ENCODE data around the gene NBEAL2. TPM values are rescaled to one million over a fixed set of nuclear protein-coding genes. Genes with fewer than 3 reads are reported as not detected.

The NBEAL2 gene
- total and polyA plus RNA-seq, 10 of the 15 experiments (the other 5 are each of a cell fraction or from before 2014, with no cell fraction given) = 0.07 to 127 (median 29.4) TPM

DNA sequence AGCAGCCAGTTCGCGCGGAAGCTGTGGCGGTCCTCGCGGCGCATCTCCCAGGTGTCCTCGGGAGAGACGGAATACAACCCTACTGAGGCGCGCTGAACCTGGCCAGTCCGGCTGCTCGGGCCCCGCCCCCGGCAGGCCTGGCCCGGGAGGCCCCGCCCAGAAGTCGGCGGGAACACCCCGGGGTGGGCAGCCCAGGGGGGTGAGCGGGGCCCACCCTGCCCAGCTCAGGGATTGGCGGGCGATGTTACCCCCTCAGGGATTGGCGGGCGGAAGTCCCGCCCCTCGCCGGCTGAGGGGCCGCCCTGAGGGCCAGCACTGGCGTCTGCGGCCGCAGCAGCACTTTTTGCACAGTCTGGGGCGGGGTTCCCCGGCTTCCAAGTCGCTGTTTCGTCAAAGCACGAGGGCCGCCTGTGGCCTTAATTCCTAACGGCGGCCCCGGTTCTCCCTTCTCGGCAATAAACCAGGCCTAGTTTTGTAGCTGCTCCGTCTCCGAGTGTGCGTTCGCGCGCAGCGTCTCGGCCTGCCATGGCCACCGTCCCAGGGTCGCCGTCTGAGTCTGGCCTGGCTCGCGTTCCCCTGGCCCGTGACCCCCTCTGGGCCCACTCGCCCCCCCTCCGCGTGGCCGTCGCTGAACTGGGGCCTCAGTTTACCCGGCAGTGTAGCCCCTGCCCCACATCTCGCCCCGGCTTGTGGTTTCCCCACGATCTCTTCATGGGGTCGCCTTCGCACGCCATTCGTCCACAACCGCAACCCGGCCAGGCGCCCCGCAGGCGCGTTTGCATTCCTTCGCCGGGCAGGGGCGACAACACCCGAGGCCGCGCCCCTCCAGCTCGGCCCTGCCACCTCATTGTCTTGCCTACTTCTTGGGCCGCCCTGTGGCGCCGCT is 30.0 kb downstream of the NBEAL2 start (continued):
- TF ChIP-seq CEBPZ (IDR thresholded peaks at IDR 0.05; ENCODE audit: low read depth, low read length) (no peak), SUPT20H (IDR thresholded peaks at IDR 0.05; ENCODE audit: borderline replicate concordance, control insufficient read depth, low read depth, low read length) (no peak), PAX8 (IDR thresholded peaks at IDR 0.05) (no peak), CUX1 (IDR thresholded peaks at IDR 0.05; ENCODE audit: insufficient replicate concordance, low read depth, low read length) (no peak), PAX5 (IDR thresholded peaks at IDR 0.05; ENCODE audit: borderline replicate concordance, low read depth, low read length) (peak; percentile 18; the same call in 1 of the 2 replicates), ELK1 (IDR thresholded peaks at IDR 0.05; ENCODE audit: low read depth, low read length) (peak; percentile 20; the same call in 1 of the 2 replicates), TBL1XR1 (IDR thresholded peaks at IDR 0.05; ENCODE audit: low read depth, low read length) (no peak), NFYB (IDR thresholded peaks at IDR 0.05; ENCODE audit: insufficient read depth, low read depth, low read length) (peak; percentile 80), CHD2 (IDR thresholded peaks at IDR 0.05; ENCODE audit: borderline replicate concordance, low read depth, low read length) (0 out of 2 replicates have a peak, but pooled peaks have one; percentile 57), IKZF1 (conservative IDR thresholded peaks at IDR 0.05) (0 out of 2 replicates have a peak, but pooled peaks have one; percentile 18), EP300 (IDR thresholded peaks at IDR 0.05; ENCODE audit: borderline replicate concordance in 1 of 2, control insufficient read depth in 1 of 2, low read depth in 2 of 2, low read length in 2 of 2) (no peak), TCF3 (IDR thresholded peaks at IDR 0.05; ENCODE audit: borderline replicate concordance, insufficient read depth, low read depth, low read length) (no peak)
- TF ChIP-seq, protein P1, sequence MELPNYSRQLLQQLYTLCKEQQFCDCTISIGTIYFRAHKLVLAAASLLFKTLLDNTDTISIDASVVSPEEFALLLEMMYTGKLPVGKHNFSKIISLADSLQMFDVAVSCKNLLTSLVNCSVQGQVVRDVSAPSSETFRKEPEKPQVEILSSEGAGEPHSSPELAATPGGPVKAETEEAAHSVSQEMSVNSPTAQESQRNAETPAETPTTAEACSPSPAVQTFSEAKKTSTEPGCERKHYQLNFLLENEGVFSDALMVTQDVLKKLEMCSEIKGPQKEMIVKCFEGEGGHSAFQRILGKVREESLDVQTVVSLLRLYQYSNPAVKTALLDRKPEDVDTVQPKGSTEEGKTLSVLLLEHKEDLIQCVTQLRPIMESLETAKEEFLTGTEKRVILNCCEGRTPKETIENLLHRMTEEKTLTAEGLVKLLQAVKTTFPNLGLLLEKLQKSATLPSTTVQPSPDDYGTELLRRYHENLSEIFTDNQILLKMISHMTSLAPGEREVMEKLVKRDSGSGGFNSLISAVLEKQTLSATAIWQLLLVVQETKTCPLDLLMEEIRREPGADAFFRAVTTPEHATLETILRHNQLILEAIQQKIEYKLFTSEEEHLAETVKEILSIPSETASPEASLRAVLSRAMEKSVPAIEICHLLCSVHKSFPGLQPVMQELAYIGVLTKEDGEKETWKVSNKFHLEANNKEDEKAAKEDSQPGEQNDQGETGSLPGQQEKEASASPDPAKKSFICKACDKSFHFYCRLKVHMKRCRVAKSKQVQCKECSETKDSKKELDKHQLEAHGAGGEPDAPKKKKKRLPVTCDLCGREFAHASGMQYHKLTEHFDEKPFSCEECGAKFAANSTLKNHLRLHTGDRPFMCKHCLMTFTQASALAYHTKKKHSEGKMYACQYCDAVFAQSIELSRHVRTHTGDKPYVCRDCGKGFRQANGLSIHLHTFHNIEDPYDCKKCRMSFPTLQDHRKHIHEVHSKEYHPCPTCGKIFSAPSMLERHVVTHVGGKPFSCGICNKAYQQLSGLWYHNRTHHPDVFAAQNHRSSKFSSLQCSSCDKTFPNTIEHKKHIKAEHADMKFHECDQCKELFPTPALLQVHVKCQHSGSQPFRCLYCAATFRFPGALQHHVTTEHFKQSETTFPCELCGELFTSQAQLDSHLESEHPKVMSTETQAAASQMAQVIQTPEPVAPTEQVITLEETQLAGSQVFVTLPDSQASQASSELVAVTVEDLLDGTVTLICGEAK (IDR thresholded peaks at IDR 0.05; ENCODE audit: borderline replicate concordance) = no peak; the same call in 1 of the 2 replicates

Data from GM12878 (cell line).